ENCODE data around the gene MITD1.
"Not testable (repeated sequence)": the region's sequence is repeated elsewhere in the genome, so short reads cannot be mapped to it uniquely, and the experiment has no call there.

Gene MITD1

DNA sequence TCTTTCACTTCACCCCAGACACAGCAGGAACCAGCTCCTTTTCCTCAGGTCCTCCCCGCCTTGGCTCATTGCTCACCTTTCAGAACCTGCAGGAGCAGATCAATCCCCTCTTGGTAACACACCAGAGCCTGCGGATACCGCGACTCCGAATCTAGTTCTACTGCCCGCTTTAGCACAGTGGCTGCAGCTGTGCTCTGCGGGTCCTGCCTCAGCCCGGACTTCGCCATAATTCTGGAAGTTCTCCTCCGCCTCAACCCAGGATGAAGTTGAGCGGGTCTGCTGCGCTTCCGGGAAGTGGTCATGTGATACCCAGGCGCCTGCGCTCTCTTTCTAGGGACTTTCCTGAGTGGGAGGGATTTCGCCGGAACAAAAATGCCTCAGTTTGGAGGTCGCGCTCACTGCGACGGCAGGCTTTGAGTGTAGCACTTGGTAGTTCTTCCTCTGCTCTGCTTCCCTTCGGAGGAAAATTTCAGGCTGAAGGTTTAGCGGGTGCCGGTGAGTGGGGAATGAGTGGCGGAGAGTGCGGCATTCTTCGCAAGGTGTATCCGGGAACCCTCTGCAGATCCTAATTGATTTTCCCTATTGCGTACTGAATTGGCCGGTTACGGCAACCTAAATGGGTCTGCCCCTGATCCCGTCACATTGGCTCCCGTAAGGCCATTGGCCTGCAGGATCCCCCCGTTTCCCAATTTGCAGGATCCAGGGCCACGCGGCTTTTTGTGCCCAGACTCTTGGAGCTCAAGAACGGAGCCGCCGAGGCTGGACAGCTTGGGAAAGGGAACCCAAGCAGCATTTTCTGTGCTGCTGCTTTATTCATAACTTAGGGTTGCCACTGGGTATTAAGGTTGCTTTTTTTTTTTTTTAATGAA is at the start of gene MITD1, which contains the start of gene MRPL30:
Gene MITD1 (minus strand): TSS at position 304 of the 869 bp plus-strand sequence. CDS start 77 bp downstream, at position 227.
Gene MRPL30 (plus strand): TSS at position 430 of the 869 bp plus-strand sequence. CDS start 5,020 bp downstream, outside the sequence.
- TF ChIP-seq POLR2A (IDR thresholded peaks at IDR 0.05; ENCODE audit: low read length) (peak; percentile 90), GATA1 (IDR thresholded peaks at IDR 0.05; ENCODE audit: low read depth, low read length) (no peak)
- DNase-seq = peak; percentile 94 to 95

DNA sequence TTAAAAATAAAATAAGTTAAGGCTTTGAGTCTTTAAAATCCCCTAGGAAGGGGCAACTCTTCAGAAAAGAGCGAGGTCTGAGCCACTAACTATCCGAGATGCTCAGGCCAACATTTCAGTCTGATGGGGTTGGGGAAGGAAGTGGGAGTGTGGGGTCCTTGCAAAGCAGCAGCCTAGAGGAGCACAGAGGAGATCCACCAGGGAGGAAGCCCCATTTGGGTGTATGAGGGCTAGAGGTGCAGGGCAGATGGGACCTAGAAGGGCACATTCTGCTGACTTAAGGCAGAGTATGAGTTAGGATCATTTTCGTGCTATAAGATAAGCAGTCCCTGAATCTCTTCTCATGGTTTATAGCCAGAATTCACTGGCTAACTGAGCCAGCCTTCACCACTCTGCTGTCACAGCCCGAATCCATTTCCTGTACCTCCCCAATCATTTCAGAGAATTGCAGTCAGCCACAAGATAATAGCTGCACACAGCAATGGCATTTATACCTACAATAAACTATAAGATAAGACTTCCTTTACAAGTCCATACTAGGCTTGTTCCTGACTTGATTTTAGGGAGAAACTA is 37.2 kb upstream of the MITD1 start:
- TF ChIP-seq POLR2A (IDR thresholded peaks at IDR 0.05; ENCODE audit: low read length) (no peak), GATA1 (IDR thresholded peaks at IDR 0.05; ENCODE audit: low read depth, low read length) (no peak)
- DNase-seq = no peak

DNA sequence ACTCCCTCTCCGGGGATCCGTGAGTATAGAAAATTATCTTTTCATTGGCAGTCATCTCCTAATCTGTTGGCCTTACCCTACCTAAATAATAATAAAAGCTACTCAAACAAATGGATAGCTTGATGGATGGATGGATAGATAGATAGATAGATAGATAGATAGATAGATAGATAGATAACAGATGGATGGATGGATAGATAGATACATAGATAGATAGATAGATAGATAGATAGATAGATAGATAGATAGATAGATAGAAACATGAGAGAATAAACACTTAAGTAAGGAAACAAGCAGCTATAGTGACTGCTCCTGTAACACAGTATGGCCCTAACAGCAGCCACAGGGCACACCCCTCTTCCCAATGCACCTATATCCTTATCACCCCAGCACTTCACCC is 35.2 kb upstream of the MITD1 start:
- TF ChIP-seq GATA1 (IDR thresholded peaks at IDR 0.05; ENCODE audit: low read depth, low read length) = no peak
- TF ChIP-seq POLR2A (IDR thresholded peaks at IDR 0.05; ENCODE audit: low read length) = no peak

DNA sequence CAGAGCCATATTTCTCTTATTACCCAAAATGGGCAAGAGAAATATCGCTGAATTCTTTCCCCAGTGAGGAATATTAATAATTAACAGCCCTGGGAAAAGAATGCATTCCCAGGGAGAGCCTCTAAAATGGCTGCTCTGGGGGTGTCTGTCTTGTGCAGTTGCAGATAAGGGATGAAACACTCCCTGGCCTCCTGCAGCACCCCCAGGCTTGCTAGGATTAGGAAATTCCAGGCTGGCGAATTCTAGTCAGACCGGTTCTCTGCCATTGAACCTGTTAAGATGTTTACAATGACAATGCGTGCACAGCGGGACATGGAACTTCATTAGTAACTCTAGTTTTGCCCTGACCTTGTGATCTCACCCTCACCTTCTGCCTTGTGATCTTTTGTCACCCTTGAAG is 24.6 kb upstream of the MITD1 start:
- DNase-seq = no peak
- TF ChIP-seq POLR2A (IDR thresholded peaks at IDR 0.05; ENCODE audit: low read length) = no peak
- no peak for TF ChIP-seq GATA1 (IDR thresholded peaks at IDR 0.05; ENCODE audit: low read depth, low read length)

More for the DNA sequence above, 35.2 kb upstream of the MITD1 start:
- no peak for DNase-seq

DNA sequence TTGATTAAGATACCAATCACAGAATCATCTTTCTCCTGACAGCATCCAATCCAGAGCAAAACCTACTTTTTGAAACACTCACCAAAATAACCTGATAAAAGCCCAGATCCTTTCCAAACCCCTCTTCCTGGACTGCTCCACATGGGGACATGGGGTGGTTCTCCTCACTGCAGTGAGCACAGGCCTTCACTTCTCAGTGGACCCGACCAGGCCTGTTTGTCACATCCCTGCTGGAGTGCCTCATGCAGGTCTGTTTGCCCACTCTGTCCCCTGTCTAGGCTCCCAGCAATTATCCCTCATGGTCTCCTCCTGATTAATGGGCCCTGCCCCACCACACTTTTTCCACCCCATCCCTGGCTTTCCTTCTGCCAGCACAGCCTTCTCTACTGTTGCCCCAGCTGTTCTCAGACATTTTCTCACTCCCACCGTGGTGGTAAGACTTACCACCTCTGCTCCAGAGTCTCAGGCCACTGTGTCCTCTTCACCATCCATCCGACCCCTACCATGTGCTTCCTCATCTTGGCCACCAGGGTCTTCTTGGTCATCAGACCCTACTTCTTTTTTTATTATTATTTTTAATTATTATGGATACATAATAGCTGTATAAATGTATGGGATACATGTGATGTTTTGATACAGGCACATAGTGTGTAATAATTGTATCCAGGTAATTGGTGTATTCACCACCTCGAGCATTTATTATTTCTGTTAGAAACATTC is 21.3 kb upstream of the MITD1 start:
- no peak for DNase-seq
- TF ChIP-seq GATA1 (IDR thresholded peaks at IDR 0.05; ENCODE audit: low read depth, low read length) (no peak), POLR2A (IDR thresholded peaks at IDR 0.05; ENCODE audit: low read length) (no peak)

DNA sequence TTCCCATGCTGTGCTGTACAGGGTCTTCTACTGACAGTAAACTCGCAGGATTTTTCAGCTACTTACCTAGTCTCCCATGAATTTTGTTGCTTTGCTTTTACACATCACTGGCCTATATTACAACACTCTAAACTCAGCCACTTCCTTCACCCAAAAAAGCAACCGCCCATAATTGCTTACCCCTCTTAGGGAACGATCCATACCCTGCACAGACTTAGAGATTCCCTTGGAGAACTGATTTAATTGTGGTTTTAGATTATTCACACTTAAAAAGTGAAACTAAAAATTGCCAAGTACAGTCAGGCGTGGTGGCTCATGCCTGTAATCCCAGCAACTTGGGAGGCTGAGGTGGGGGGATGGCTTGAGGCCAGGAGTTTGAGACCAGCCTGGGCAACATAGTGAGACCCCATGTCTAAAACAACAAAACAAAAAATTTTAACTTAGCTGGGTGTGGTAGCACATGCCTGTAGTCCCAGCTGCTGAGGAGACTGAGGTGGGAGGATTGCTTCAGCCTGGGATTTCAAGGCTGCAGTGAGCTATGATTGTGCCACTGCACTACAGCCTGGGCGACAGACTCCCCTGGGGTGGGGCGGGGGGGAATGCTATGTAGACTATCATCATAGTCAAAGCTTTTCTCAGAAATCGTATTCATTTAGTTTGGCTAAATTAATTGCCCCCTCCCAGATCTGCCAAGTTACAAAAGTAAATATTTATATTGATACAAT is 19.4 kb upstream of the MITD1 start:
- no peak for DNase-seq
- TF ChIP-seq GATA1 (IDR thresholded peaks at IDR 0.05; ENCODE audit: low read depth, low read length) (no peak), POLR2A (IDR thresholded peaks at IDR 0.05; ENCODE audit: low read length) (no peak)

DNA sequence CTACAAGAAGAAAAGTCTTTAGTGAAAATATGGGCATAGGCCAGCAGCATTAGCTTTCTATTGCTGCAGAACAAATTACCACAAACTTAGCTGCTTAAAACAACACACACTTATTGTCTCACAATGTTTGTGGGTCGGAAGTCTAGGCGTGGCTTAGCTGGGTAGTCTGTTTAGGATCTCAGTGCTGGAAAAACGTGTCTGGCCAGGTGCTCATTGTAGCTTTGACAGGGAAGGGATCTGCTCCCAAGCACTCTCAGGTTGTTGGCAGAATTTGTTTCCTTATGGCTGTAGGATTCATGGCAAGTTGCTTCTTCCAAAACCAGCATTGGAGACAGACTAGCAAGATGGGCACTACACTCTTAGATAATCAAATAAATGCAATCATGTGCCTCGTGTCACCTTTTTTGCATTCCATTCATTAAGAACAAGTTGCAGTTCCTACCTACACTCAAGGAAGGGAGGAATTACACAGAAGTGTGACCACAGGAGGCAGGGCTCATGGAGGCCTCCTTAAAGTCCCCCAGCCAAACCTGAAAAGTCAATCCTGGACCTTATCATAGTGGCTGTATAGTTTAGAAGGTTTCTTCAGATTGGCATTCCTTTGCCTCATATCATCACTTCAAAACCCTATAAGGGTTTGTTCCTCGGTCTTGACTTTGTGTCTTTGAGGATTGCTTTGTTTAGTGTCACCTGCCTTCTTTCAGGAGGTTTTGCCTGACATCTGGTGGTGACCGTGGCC is 17.4 kb upstream of the MITD1 start:
- DNase-seq = peak in 1 of 2 experiments; percentile 4
- TF ChIP-seq POLR2A (IDR thresholded peaks at IDR 0.05; ENCODE audit: low read length) = no peak
- TF ChIP-seq GATA1 (IDR thresholded peaks at IDR 0.05; ENCODE audit: low read depth, low read length) = no peak

DNA sequence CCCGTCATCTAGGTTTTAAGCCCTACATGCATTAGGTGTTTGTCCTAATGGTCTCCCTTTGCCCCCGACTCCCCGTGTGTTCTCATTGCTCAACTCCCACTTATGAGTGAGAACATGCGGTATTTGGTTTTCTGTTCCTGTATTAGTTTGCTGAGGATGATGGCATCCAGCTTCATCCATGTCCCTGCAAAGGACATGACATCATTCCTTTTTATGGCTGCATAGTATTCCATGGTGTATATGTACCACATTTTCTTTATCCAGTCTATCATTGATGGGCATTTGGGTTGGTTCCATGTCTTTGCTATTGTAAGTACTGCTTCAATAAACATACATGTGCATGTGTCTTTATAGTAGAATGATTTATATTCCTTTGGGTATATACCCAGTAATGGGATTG is 11.5 kb upstream of the MITD1 start:
- DNase-seq = not testable (repeated sequence)

DNA sequence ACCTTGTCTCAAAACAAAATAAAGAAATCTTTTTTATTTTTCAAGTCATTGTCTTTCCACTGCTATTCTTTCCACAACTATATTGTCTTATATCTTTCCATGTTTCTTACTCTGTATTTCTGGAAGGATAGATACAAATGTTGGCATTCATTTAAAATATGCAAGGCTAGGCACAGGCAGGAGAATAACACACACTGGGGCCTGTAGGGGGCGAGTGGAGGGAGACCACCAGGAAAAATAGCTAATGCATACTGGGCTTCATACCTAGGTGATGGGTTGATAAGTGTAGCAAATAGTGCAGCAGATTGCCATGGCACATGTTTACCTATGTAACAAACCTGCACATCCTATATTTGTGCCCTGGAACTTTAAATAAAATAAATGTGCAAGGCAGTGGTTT is 9.7 kb upstream of the MITD1 start:
- no peak for TF ChIP-seq GATA1 (IDR thresholded peaks at IDR 0.05; ENCODE audit: low read depth, low read length)
- TF ChIP-seq POLR2A (IDR thresholded peaks at IDR 0.05; ENCODE audit: low read length) = no peak
- peak in 1 of 2 experiments; percentile 1 for DNase-seq

DNA sequence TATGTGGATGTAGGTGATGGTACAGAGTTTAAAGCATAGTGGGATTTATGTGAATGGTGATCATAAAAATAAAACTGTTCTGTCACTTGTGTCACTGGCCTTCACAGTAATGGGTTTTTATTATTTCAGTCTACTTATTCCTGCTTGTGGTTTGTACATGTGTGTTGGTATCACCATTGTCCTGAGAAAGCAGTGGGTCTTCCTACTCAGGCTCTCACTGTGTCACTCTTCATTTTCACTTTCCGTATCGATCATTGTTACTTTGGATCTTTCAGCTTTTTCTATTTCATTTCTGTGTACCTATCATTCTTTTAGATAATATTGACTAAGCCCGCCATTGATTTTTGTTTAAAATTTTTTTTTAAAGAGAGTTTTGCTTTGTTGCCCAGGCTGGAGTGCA is 7.5 kb upstream of the MITD1 start:
- DNase-seq = no peak
- TF ChIP-seq GATA1 (IDR thresholded peaks at IDR 0.05; ENCODE audit: low read depth, low read length) (no peak), POLR2A (IDR thresholded peaks at IDR 0.05; ENCODE audit: low read length) (no peak)

DNA sequence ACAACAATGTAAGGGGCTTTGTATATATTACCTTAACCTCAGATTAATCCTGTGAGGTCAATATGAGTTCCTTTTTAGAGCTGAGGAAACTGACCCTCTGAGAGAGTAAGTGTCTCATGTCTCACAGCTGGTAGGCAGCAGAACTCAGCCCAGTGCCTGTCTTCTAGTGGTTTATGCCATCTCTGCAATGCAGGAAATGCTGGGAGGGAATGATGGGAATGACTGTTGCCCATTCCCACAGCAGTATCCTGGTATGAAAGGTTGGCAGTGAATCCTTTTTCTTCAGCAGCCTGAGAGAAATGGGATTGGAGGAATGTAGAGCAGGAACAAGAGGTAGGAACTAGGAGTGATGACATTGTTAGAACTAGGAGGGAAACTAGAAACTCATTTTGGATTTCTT is 6.2 kb upstream of the MITD1 start:
- no peak for DNase-seq
- no peak for TF ChIP-seq GATA1 (IDR thresholded peaks at IDR 0.05; ENCODE audit: low read depth, low read length)
- TF ChIP-seq POLR2A (IDR thresholded peaks at IDR 0.05; ENCODE audit: low read length) = no peak

DNA sequence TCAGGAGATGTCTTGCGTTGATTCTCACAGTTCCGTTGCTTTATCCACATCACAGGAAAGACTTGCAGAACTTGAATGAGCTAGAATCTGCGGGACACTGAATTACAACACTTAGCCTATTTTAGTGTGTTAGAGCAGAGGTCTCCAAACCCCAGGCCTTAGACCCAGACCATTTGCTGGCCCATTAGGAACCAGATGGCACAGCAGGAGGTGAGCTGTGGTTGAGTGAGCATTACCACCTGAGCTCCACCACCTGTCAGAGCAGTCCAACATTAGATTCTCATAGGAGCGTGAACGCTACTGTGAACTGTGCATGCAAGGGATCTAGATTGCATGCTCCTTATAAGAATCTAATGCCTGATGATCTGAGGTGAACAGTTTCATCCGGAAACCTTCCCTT is 4.0 kb upstream of the MITD1 start:
- TF ChIP-seq GATA1 (IDR thresholded peaks at IDR 0.05; ENCODE audit: low read depth, low read length) = no peak
- no peak for TF ChIP-seq POLR2A (IDR thresholded peaks at IDR 0.05; ENCODE audit: low read length)
- no peak for DNase-seq

DNA sequence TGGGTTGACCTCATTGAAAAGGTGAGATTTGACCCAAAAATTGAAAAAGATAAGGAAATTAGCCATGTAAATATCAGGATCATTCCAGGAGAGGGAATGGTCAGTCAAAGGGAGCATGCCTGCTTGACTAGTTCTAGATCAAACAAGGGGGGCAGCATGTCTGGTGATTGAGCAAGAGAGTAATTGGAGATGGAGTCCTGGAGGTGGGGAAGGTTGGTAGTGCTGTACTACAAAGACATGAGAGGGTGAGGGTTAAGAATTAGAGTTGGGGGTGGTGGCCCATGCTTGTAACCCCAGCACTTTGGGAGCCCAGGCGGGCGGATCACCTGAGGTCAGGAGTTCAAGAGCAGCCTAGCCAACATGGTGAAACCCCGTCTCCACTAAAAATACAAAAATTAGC is 2.2 kb upstream of the MITD1 start:
- TF ChIP-seq GATA1 (IDR thresholded peaks at IDR 0.05; ENCODE audit: low read depth, low read length) (no peak), POLR2A (IDR thresholded peaks at IDR 0.05; ENCODE audit: low read length) (no peak)
- DNase-seq = no peak

All from erythroblast (primary cell).